WTC11 (cell line): ENCODE measurements around the gene HBB. TPM values are rescaled to one million over a fixed set of nuclear protein-coding genes. Genes with fewer than 3 reads are reported as not detected.
"Not testable (repeated sequence)": the region's sequence is repeated elsewhere in the genome, so short reads cannot be mapped to it uniquely, and the experiment has no call there.

Experiments
- ATAC-seq: fragments of 200-7000 bp; cut with Tn5 transposase; 2 replicates; pipeline ENCODE4 v1.10.0; 2021; ENCODE audit warnings: mild to moderate bottlenecking, moderate library complexity
- CTCF ChIA-PET: fragments of 300-600 bp; sonication (Branson Sonifier 250); formaldehyde crosslinking; loops from one replicate; lab custom pipeline; 2021; ENCODE audit warnings: antibody characterized with exemption; lab: Charles Lee
- POLR2A ChIA-PET: fragments of 350-600 bp; sonication (Branson Sonifier 250); formaldehyde crosslinking; loops from one replicate; lab custom pipeline; 2021; ENCODE audit warnings: antibody characterized with exemption; lab: Charles Lee
- DNase-seq: peaks from one replicate; pipeline ENCODE4 v3.0.0; 2021; ENCODE audit warnings: low spot score
- H3K27ac Mint-ChIP-seq: 2 replicates; pipeline ENCODE4 v1.8.0; 2021; ENCODE audit warnings: mixed read lengths
- H3K27me3 Mint-ChIP-seq: 2 replicates; pipeline ENCODE4 v1.8.0; 2021; ENCODE audit warnings: low read depth, mild to moderate bottlenecking, moderate library complexity, mixed read lengths
- H3K36me3 Mint-ChIP-seq: 2 replicates; pipeline ENCODE4 v1.8.0; 2021; ENCODE audit warnings: mixed read lengths
- H3K4me1 Mint-ChIP-seq: 2 replicates; pipeline ENCODE4 v1.8.0; 2022; ENCODE audit warnings: mixed read lengths
- H3K4me3 Mint-ChIP-seq: 2 replicates; pipeline ENCODE4 v1.8.0; 2021; ENCODE audit warnings: mild to moderate bottlenecking, moderate library complexity, mixed read lengths
- H3K9me3 Mint-ChIP-seq: 2 replicates; pipeline ENCODE4 v1.8.0; 2021; ENCODE audit warnings: mixed read lengths
- CTCF ChIP-seq: fragments of 200-600 bp; IDR thresholded peaks from 2 replicates; pipeline ENCODE4 v1.8.0; 2022; ENCODE audit warnings: antibody characterized with exemption
- E2F5 ChIP-seq: sonication (generic); formaldehyde crosslinking; IDR thresholded peaks from 2 replicates; pipeline ENCODE4 v1.8.1; 2022; ENCODE audit warnings: mild to moderate bottlenecking, moderate library complexity, missing genetic modification reagents
- ERG ChIP-seq: fragments of 250-450 bp; sonication (Bioruptor Pico); IDR thresholded peaks from 2 replicates; pipeline ENCODE4 v1.8.0; 2021; ENCODE audit warnings: mild to moderate bottlenecking
- NFE2L1 ChIP-seq: sonication (generic); formaldehyde crosslinking; IDR thresholded peaks from 2 replicates; pipeline ENCODE4 v1.8.1; 2023; ENCODE audit warnings: missing genetic modification reagents
- TEAD1 ChIP-seq: sonication (generic); formaldehyde crosslinking; IDR thresholded peaks from 2 replicates; pipeline ENCODE4 v1.8.0; 2022; ENCODE audit warnings: mild to moderate bottlenecking, missing genetic modification reagents
- USF1 ChIP-seq: sonication (generic); formaldehyde crosslinking; IDR thresholded peaks from 2 replicates; pipeline ENCODE4 v1.8.0; 2022; ENCODE audit warnings: mild to moderate bottlenecking, missing genetic modification reagents
- USF2 ChIP-seq: sonication (generic); formaldehyde crosslinking; IDR thresholded peaks from 2 replicates; pipeline ENCODE4 v1.8.1; 2023; ENCODE audit warnings: mild to moderate bottlenecking, missing genetic modification reagents, moderate library complexity
- ZNF138 ChIP-seq: sonication (generic); formaldehyde crosslinking; conservative IDR thresholded peaks from 2 replicates; pipeline ENCODE4 v1.8.1; 2022; ENCODE audit warnings: mild to moderate bottlenecking, moderate library complexity, missing genetic modification reagents
- ZNF281 ChIP-seq: sonication (generic); formaldehyde crosslinking; IDR thresholded peaks from 2 replicates; pipeline ENCODE4 v1.8.0; 2023; ENCODE audit warnings: mild to moderate bottlenecking, missing genetic modification reagents
- ZNF396 ChIP-seq: fragments of 250-450 bp; sonication (Bioruptor Pico); IDR thresholded peaks from 2 replicates; pipeline ENCODE4 v1.8.0; 2021; ENCODE audit warnings: mild to moderate bottlenecking, moderate library complexity, borderline replicate concordance
- ZNF532 ChIP-seq: fragments of 250-450 bp; sonication (Bioruptor Pico); IDR thresholded peaks from 2 replicates; pipeline ENCODE4 v1.9.0; 2021; ENCODE audit warnings: mild to moderate bottlenecking, borderline replicate concordance
- total RNA-seq: library from RNA; stranded (reverse); gene quantifications from 3 replicates; pipeline ENCODE4 v1.2.3, GENCODE V29; 2021

The HBB gene
- total RNA-seq, 1 experiment from 2014 or later: not detected

GRCh38 chr11:5258543-5259262 is 31.8 kb upstream of the HBB start:
- POLR2A ChIA-PET: no interaction called here
- H3K36me3 Mint-ChIP-seq: peaks cover 13% of the 10 kb centered on the region
- H3K4me1 Mint-ChIP-seq: peaks cover 35% of the 10 kb centered on the region
- ATAC-seq: peak; percentile 75
- peak; percentile 54 for DNase-seq
- H3K9me3 Mint-ChIP-seq: peaks cover 26% of the 10 kb centered on the region
- CTCF ChIA-PET: no interaction called here
- no peak overlapping the region for H3K4me3 Mint-ChIP-seq
- peak; percentile 82 for TF ChIP-seq USF2 (CRISPR knock-in tag)
- 0 out of 2 replicates have a peak, but pooled peaks have one; percentile 43 for TF ChIP-seq NFE2L1 (CRISPR knock-in tag)
- TF ChIP-seq ZNF281 (CRISPR knock-in tag): peak; percentile 62; the same call in 1 of the 2 replicates
- no peak for TF ChIP-seq E2F5 (CRISPR knock-in tag)
- no peak for TF ChIP-seq ZNF138
- TF ChIP-seq USF1 (CRISPR knock-in tag): peak; percentile 77
- no peak for TF ChIP-seq ZNF532
- TF ChIP-seq CTCF: no peak
- TF ChIP-seq TEAD1 (CRISPR knock-in tag): no peak
- TF ChIP-seq, all 79 proteins: peak for 4
- peaks cover 47% of the 10 kb centered on the region for H3K27me3 Mint-ChIP-seq
- no peak overlapping the region for H3K27ac Mint-ChIP-seq

- peaks cover 22% of the 10 kb centered on the region for H3K9me3 Mint-ChIP-seq
- TF ChIP-seq ZNF396 (CRISPR knock-in tag) (no peak), ERG (CRISPR knock-in tag) (no peak)
- TF ChIP-seq, all 79 proteins: peak for 0
- Mint-ChIP-seq H3K27me3 (peaks cover 50% of the 10 kb centered on the region), H3K36me3 (peaks cover 13% of the 10 kb centered on the region), H3K4me1 (peaks cover 35% of the 10 kb centered on the region), H3K27ac (no peak overlapping the region), H3K4me3 (no peak overlapping the region)
- DNase-seq (no peak), ATAC-seq (peak; percentile 88)
- POLR2A ChIA-PET: no interaction called here
- CTCF ChIA-PET: no interaction called here
Observed at GRCh38 chr11:5257296-5257695, 30.4 kb upstream of the HBB start.

- Mint-ChIP-seq H3K9me3 (peaks cover 11% of the 10 kb centered on the region; the same call in 1 of the 2 replicates), H3K27me3 (peaks cover 43% of the 10 kb centered on the region), H3K4me1 (peaks cover 31% of the 10 kb centered on the region)
- H3K36me3 Mint-ChIP-seq, H3K4me3 Mint-ChIP-seq, POLR2A ChIA-PET, ATAC-seq, CTCF ChIA-PET, DNase-seq, H3K27ac Mint-ChIP-seq: not testable (repeated sequence)
Observed at GRCh38 chr11:5254646-5255413, 28.0 kb upstream of the HBB start, which contains the start of gene HBG2. Gene HBG2, minus strand, starts transcription at chr11:5254781. Its CDS starts 53 bp downstream, at chr11:5254728.

GRCh38 chr11:5254023-5254422 is 27.2 kb upstream of the HBB start:
- H3K9me3 Mint-ChIP-seq, DNase-seq, H3K27ac Mint-ChIP-seq, POLR2A ChIA-PET, H3K4me3 Mint-ChIP-seq, CTCF ChIA-PET, ATAC-seq, H3K36me3 Mint-ChIP-seq: not testable (repeated sequence)
- peaks cover 35% of the 10 kb centered on the region for H3K27me3 Mint-ChIP-seq
- peaks cover 23% of the 10 kb centered on the region for H3K4me1 Mint-ChIP-seq
